GM21619 (cell line): ENCODE results near the gene EGF.

Experiments used
- ATAC-seq: cut with Tn5 transposase; IDR thresholded peaks from one replicate; pipeline ENCODE4 v1.9.1; 2021; ENCODE audit not compliant: unreplicated experiment

The EGF gene

DNA sequence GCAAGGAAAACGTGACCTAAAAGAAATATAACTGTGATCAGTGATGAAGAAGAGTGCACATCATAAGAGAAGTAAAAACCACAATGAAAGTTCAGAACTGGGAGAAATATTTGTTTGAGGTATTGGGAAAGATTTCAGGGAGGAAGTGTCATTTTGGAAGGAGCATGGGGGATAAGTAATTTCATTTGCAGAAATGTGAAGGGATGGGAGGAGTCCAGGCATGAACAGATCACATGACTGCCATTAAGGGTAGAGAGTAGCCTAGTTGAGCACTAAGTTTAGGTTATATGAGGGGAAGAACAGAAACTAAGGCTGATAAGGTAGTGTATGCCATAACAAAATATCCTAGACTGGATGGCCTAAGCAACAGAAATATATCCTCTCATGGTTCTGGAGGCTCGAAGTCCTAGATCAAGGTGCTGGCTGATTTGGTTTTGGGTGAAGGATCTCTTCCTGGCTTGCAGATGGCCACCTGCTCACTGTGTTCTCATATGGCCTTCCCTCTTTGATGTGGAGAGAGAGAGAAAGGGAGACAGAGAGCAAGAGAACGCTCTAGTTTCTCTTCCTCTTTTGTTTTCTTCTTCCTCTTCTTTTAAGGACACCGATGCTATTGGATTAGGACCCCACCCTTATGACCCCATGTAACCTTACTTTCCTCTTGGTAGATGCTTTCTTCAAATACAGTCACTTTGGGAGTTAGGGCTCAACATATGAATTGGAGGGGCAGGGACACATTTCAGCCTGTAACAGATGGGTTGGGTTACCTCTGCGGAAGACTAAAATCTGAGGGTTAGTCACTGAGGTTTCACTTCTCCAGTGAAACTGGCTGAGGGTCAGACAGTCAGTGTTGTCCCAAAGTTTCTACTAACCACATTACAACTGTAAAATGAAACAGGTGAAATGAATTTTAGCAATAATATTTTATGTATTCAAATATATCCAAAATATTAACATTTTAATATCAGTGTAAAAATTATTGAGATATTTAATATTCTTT lies 77.9 kb downstream of the EGF start:
- ATAC-seq, result peak; percentile 78

DNA sequence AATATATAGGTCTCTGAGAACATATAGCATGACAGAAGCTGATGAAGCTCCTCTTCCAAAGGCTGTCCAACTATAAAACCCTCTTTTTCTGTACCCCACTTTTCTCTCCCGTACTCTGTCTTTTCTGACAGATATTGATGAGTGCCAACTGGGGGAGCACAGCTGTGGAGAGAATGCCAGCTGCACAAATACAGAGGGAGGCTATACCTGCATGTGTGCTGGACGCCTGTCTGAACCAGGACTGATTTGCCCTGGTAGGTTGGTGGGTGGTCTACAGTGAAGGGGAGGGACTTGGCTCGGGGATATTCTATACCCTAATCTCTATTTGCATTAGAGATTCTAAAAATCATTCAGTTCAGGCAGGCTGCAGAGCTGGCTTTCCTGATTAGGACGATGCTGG lies 80.4 kb downstream of the EGF start:
- no peak for ATAC-seq

DNA sequence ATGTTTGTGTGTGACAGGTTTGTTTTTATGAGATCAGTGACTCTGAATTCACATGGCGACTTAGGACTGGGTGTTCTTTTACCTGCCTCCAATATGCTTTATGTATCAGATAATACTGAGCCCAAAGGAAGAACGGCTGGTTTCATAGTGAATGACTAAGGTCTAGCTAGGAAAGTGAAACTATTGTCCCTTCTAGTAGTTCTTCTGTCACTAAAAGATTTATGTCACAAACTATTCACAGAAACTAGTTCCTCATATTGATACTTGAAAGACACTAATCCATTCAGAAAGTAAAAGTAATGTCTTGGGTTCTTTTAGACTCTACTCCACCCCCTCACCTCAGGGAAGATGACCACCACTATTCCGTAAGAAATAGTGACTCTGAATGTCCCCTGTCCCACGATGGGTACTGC lies 81.7 kb downstream of the EGF start:
- ATAC-seq, result peak; percentile 67

DNA sequence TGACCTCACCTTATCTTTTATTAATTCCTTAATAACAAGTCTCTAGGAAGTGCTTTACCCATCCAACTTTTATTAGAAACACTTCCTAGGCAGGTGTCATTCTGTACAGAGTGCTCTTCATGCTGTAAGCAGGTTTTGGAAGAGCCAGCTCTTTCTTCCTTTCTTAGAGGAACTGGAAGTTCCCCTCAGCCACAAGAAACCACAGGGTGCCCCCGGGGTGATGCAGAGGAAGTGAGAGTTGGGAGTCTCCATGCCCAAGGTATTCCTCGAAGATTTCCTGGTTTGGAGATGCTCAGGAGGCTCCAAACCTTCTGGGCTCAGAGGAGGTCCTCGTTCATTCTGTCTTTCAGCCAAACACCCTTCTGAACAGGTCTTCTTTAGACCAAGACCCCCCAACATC lies 83.8 kb downstream of the EGF start:
- ATAC-seq, result no peak

DNA sequence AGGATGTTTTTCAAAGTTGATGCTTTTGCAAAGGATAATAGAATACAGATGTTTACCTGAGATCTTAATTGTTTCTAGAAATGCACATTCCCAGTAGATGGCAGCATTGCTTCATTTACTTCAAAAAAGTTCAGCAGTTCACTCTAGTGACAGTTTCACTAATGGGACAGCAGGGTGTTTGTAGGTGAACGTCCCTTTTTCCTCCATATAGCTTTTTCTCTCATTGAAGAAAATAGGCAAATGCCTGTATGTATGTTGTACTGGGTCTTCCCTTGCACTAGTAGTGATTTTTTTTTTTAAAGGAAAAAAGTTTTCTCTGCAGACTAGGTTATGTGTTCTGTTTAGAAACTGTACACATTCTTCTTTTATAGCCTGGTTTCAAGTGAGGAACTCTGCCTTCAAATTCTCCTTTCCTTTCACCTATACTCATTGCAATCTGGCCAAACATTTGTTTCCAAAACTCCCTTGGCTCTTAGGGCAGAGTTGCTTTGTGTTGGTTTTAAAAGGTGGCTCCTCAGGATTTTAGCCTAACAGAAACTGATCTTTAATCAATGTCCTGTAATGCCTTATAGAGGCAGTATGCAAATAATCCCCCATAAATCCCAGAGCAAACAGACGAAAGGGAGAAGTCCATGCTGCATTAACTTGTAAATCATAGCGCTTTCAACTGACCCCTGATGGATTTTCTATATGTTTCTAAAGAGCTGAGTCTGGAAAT lies 86.3 kb downstream of the EGF start:
- ATAC-seq, result peak; percentile 43

DNA sequence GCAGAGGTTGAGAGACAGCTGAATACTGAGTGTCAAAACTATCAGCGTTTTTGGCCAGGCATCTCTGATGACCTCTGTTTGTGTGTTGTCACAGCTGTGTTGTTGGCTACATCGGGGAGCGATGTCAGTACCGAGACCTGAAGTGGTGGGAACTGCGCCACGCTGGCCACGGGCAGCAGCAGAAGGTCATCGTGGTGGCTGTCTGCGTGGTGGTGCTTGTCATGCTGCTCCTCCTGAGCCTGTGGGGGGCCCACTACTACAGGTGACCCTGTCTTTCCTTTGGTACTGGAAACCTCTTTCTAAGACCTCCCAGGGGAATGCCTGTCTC lies 86.9 kb downstream of the EGF start:
- ATAC-seq, result no peak

DNA sequence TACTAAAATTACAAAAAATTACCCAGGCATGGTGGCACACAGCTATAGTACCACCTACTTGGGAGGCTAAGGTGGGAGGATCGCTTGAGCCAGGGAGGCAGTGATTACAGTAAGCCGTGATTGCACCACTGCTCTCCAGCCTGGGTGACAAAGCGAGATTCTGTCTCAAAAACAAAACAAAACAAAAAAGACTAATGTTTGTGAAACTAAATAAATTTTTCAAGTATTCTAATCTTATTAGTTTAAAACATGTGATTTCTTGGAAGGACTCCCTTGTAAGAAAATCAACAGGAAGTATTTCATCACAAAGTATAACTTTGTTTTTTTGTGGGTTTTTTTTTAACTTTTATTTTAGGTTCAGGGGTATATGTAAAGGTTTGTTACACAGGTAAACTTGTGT lies 89.6 kb downstream of the EGF start:
- ATAC-seq, result no peak

DNA sequence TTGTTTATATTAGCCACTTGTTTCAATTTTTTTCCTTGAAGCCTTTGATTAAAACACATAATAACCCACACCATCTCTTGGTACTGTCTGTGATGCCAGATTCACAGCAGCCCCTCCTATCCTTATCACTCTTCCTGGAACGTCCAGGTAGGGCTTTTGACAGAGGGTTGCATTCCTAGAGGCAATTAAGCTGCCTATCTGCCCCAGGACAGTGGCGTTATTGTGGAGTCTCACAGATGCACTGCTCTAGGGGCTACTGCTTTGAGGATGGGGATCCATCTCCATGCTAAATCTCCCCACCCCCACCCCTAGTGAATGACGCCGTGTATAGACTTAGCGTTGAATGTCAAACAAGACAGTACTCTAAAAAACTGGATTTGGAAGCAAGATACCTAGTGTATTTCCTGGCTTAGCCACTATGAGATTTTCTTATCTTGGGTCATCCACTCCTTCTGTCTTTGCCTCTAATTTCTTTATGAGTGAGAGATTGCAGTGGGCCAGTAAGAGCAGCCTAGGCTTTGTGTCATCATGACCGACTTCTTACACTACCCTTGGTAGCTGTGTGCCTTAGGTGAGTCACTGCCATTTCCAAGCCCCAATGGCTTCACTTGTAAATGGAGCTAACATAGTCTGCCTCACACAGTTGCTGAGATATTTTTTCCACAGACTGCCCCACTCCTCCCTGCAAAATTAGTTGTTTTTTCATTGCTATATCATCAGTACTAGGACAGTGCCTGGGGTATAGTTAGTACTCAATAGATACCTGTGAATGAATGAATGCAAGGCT lies 90.9 kb downstream of the EGF start:
- no peak for ATAC-seq

DNA sequence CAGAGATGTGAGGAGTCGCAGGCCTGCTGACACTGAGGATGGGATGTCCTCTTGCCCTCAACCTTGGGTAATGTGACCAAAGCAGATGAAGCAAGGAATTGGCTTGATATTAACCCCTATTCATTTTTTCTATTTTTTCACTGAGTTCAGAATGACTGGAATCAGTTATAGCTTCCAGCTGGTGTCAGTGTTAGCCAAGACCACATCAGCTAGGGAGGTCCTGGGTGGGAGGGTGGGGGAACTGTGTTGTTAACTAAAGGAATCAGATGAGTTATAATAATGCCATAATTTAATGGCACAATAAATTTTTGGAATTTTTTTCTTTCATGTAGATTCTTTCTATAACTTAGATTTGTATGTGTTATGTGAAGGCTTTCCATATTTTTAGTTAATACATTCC lies 91.9 kb downstream of the EGF start:
- ATAC-seq, result no peak

DNA sequence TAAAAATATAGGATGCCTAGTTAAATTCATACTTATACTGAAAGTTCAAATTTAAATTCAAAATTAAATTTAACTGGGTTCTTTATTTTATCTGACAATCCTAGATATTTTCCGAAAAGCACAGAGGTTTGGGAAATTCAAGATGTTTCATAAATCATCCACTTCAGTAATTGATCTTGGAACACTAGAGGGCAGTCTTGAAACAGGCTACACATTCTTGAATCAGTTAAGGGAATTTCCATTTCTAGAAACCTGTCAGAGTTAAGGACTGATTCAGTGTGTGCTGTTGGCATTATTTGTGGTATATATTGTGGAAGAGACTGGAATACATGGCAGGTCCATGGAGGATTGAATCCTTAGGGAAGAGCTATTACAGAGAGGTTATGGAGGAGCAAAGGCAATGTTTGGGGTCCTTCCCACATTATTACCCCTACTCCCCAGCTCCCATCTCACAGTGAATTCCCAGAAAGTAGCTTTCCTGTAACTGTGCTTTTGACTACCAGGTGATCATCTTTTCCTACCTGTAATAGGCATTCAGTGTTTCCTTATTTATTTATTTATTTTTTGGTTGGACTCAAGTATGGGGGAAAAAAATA lies 92.9 kb downstream of the EGF start:
- no peak for ATAC-seq

DNA sequence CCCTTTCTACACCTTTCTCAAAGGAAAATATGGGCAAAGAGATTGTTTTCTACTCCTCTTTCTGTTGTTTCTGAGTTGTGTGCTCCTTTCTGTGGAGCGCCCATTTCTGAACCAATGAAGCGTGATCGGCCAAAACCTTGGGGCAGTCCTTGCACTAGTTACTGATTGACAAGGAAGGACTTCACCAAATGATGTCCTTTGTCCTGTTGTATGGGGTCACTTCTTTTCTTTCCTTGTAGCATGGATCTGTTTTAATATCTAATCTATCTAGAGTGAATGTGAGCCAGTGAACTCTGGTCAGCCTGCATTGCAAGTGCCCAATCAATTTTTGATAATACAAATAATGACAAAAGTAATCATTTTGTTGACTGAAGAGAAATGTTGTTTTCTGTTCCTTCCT lies 94.5 kb downstream of the EGF start:
- no peak for ATAC-seq

DNA sequence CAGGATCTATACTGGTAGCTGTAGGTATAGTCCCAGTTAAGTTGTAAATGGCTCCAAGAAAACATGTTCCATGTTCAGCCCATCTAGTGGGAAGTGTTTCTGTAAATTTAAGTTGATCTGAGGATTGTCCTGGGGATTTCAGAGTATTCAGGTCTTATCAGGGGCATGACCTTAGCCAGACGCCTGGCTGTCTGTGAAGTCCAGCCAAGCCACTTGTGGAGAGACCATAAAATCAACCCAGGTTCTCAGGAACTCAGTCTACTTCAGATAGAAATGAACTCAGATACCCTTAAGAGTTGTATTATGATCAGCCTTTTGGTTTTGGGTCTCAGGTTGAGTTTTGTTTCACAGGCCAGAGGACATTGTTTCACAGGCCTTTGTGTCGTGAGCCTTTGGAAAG lies 95.9 kb downstream of the EGF start:
- ATAC-seq, result no peak

DNA sequence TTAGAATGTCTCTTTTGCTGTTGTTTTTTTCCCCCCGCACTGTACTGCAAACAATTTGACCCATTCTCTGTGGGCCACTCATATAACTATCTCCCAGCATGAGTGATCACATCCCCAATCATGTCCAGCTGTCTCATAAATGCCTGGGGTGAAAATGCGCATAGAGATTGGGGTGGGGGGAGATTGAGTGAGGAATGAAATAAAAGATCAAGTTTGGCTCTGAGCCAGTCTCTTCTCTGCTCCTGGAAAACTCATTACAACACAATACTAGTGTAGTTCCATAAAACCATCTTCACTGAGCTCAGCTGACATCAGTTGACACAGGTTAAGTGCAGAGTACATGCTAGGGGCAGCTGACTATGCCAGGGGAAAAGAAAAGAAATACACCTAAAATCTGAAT lies 96.9 kb downstream of the EGF start:
- ATAC-seq, result no peak

DNA sequence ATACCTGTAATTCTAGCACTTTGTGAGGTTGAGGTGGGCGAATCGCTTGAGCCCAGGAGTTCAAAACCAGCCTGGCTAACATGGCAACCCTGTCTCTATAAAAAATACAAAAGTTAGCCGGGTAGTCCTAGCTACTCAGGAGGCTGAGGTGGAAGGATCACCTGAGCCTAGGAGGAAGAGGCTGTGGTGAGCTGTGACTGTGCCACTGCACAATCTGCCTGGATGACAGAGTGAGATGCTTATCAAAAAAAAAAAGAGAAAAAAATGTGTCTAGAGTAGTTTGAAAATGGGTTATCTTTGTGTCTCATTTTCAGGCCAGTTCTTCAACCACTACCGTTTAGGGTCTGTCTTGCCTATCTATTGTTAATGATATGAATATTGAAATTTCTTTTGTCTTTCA lies 98.1 kb downstream of the EGF start:
- no peak for ATAC-seq

DNA sequence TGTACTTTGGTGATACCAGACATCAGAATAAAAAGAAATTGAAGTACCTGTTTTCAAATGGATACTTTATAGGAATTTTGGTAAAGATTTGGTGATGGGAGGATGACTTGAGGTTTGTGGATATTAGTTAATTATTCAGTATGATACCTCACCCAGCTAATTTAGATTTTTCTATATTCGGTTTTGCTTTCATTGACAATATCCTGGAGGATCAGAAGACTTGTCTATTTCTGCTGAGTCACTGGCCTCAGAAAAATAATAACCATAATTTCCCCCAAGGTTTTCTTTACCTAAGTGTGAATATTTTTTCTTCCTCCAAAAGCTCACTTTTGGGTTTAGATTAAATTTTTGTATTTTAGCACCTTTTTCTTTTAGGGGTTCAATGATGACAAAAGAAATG lies 100.2 kb downstream of the EGF start:
- peak; percentile 72 for ATAC-seq

DNA sequence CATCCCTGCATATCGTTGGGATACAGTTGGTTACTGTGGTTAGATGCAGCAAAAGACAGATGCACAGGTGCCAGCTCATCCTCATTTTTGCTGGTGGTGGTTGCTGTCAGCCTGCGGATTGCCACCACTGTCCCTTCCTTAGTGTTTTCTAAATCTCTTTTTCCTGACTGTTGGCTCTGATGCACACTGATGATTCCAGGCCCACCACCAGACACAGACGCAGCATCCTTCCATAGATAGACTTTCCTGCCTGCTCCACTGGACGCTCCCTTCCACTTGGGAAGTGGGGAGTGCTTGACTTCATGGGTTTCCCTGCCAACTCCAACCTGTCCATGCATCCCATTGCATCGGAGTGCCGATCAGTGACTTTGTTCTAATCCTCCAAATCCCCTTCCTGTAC lies 101.5 kb downstream of the EGF start:
- ATAC-seq, result no peak

DNA sequence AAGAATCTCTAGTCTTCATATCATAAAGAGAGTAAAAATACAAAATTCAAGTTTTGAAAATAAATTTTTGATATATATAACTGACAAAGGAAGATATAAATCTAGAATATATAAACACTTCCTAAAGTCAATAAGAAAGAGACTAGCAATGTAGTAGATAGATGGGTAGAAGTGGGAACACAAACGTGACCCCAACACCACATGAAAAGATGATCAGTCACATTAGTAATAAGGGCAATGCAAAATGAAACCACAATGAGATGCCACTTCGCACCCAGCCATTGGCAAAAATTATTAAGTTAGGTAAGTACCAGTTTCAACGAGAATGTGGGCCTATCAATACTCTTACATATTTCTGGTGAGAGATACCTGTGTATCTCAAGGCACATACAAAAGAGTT lies 106.5 kb downstream of the EGF start:
- ATAC-seq, result no peak

DNA sequence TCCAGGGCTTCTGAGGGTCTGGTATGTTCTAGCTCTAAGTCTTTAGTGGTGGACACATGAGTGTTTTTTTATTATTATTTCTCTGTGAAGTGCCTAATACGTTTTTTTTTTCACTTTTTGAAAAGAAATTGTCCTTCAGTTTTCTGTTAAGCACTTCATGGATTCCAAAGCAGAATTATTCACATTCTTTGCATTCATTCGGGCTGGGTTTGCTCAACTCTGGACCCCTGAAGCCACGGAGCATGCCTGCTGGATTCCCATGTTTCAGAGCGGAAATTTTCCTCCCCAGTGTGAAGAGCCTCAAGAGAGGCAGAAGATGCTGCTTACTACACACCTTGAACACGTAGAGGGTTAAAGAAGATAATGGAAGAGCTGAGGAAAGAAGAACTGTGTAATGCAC lies 107.5 kb downstream of the EGF start:
- ATAC-seq, result no peak

DNA sequence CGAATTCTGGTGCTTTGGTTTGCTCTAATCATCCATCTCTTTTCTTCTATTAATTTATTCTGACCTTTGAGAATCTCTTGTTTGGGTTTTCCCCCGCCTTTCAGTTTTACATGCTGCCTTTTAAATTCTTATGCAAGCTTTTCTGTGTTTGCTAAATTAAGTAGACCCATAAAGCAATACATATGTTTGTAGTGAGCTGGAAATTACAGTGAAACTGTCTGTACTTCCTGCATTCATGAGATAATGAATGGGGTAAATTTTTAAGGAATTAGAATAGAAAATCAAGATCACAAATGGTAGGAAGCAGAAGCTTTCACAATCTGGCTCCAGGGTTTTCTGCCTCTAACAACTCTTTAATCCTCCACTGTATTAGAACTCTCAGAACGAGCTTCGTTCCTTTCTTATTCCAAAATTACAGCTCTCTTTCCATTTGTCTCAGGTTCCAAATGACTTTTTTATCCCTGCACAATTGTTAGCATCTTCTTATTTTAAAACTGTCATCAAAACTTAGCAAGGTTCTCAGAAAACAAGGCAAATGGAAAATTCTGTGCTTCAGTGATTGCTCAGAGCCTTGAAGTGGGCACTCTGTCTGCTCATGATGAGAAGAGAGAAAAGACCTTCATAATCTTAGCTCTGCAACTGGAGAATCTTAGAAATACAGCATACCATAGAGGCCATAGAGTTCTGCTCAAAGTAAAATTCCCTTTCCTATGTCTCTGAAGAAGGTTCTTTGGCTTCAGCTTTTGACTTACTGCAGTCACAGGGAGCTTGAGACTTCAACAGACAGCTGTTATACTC lies 108.2 kb downstream of the EGF start:
- no peak for ATAC-seq

DNA sequence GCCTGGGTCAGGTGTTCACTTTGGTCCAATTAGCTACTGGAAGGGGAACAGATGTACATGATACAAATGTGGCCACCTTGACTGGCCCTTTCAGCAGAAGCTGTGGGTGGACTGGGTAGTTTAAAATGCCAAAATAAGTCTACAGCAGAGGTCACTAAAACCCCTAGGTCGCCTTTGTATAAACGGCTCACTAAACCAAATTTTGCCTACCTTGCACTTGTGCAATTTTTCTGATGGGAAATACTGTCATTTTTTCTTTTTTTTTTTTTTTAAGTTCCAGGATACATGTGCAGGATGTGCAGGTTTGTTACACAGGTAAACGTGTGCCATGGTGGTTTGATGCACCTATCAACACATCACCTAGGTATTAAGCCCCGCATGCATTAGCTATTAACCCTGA lies 109.8 kb downstream of the EGF start:
- no peak for ATAC-seq
